H9 (cell line): Measurements from ENCODE around the gene MAST4. TPM values are rescaled to one million over a fixed set of nuclear protein-coding genes. Genes with fewer than 3 reads are reported as not detected.

Experiments used
- DNase-seq: peaks from one replicate; pipeline ENCODE4 v3.0.0-alpha.2; 2017
- H2AFZ ChIP-seq: one replicate; pipeline ENCODE4 v1.6.1; 2013; ENCODE audit warnings: mild to moderate bottlenecking, low read length, control low read depth, moderate library complexity
- H2AK5ac ChIP-seq: 2 replicates; pipeline ENCODE4 v1.6.1; 2013; ENCODE audit warnings: low read length, control low read depth, mixed read lengths; ENCODE audit not compliant: insufficient read length
- H2BK120ac ChIP-seq: one replicate; pipeline ENCODE4 v1.6.1; 2013; ENCODE audit warnings: low read depth, mild to moderate bottlenecking, low read length, control low read depth, inconsistent platforms; ENCODE audit not compliant: poor library complexity, severe bottlenecking
- H2BK12ac ChIP-seq: 2 replicates; pipeline ENCODE4 v1.6.1; 2013; ENCODE audit warnings: low read length, control low read depth, mixed read lengths, low read depth; ENCODE audit not compliant: insufficient read length
- H2BK15ac ChIP-seq: 2 replicates; pipeline ENCODE4 v1.6.1; 2013; ENCODE audit warnings: low read depth, low read length, control low read depth
- H2BK20ac ChIP-seq: one replicate; pipeline ENCODE4 v1.6.1; 2013; ENCODE audit warnings: low read depth, mild to moderate bottlenecking, low read length, control low read depth, inconsistent platforms; ENCODE audit not compliant: poor library complexity, severe bottlenecking
- H2BK5ac ChIP-seq: 2 replicates; pipeline ENCODE4 v1.6.1; 2013; ENCODE audit warnings: low read length, control low read depth, mixed read lengths; ENCODE audit not compliant: insufficient read length
- H3K14ac ChIP-seq: 2 replicates; pipeline ENCODE4 v1.6.1; 2013; ENCODE audit warnings: low read length, control low read depth; ENCODE audit not compliant: insufficient read depth
- H3K18ac ChIP-seq: 2 replicates; pipeline ENCODE4 v1.6.1; 2013; ENCODE audit warnings: low read depth, mild to moderate bottlenecking, mixed read lengths, low read length, control low read depth; ENCODE audit not compliant: insufficient read length
- H3K23ac ChIP-seq: 2 replicates; pipeline ENCODE4 v1.6.1; 2013; ENCODE audit warnings: low read length, control low read depth, mixed read lengths, low read depth; ENCODE audit not compliant: insufficient read length
- H3K23me2 ChIP-seq: 2 replicates; pipeline ENCODE4 v1.6.1; 2013; ENCODE audit warnings: low read depth, mild to moderate bottlenecking, mixed read lengths, low read length, control low read depth; ENCODE audit not compliant: insufficient read length, poor library complexity, severe bottlenecking
- H3K27ac ChIP-seq: 2 replicates; pipeline ENCODE4 v1.5.1; 2013; ENCODE audit warnings: low read length, control low read depth, mixed read lengths, low read depth; ENCODE audit not compliant: insufficient read length
- H3K27me3 ChIP-seq: 2 replicates; pipeline ENCODE4 v1.6.1; 2013; ENCODE audit warnings: low read length, control low read depth, inconsistent platforms; ENCODE audit not compliant: insufficient read depth
- H3K4ac ChIP-seq: 2 replicates; pipeline ENCODE4 v1.6.1; 2013; ENCODE audit warnings: low read depth, mild to moderate bottlenecking, control low read depth, inconsistent platforms, low read length, moderate library complexity
- H3K4me1 ChIP-seq: 2 replicates; pipeline ENCODE4 v1.6.1; 2013; ENCODE audit warnings: low read length, control low read depth, inconsistent platforms; ENCODE audit not compliant: insufficient read depth
- H3K4me2 ChIP-seq: 2 replicates; pipeline ENCODE4 v1.6.1; 2013; ENCODE audit warnings: low read length, control low read depth, mixed read lengths; ENCODE audit not compliant: insufficient read length, insufficient read depth
- H3K56ac ChIP-seq: 2 replicates; pipeline ENCODE4 v1.6.1; 2013; ENCODE audit warnings: low read depth, mild to moderate bottlenecking, mixed read lengths, low read length, control low read depth; ENCODE audit not compliant: insufficient read length
- H3K79me1 ChIP-seq: 2 replicates; pipeline ENCODE4 v1.6.1; 2013; ENCODE audit warnings: low read depth, mild to moderate bottlenecking, moderate library complexity, low read length, control low read depth, inconsistent platforms; ENCODE audit not compliant: insufficient read depth, poor library complexity, severe bottlenecking
- H3K79me2 ChIP-seq: 2 replicates; pipeline ENCODE4 v1.6.1; 2013; ENCODE audit warnings: low read length, control low read depth, inconsistent platforms; ENCODE audit not compliant: insufficient read depth
- H3K9ac ChIP-seq: 2 replicates; pipeline ENCODE4 v1.6.1; 2013; ENCODE audit warnings: low read length, control low read depth, mixed read lengths; ENCODE audit not compliant: insufficient read length; ENCODE audit errors: extremely low read depth
- H3K9me3 ChIP-seq: one replicate; pipeline ENCODE4 v1.6.1; 2013; ENCODE audit warnings: low read depth, low read length, inconsistent platforms; ENCODE audit not compliant: control insufficient read depth
- H3T11ph ChIP-seq: one replicate; pipeline ENCODE4 v1.6.1; 2013; ENCODE audit warnings: mild to moderate bottlenecking, low read length, control low read depth, inconsistent platforms
- H4K20me1 ChIP-seq: one replicate; pipeline ENCODE4 v1.6.1; 2013; ENCODE audit not compliant: control insufficient read depth, insufficient read length, insufficient read depth
- H4K5ac ChIP-seq: 2 replicates; pipeline ENCODE4 v1.6.1; 2013; ENCODE audit warnings: low read depth, mild to moderate bottlenecking, mixed read lengths, low read length, control low read depth; ENCODE audit not compliant: insufficient read length
- H4K8ac ChIP-seq: replicated peaks from 2 replicates; pipeline ENCODE4 v1.6.1; 2013; ENCODE audit warnings: low read length, control low read depth, mixed read lengths, low read depth; ENCODE audit not compliant: insufficient read length
- H4K91ac ChIP-seq: 2 replicates; pipeline ENCODE4 v1.6.1; 2013; ENCODE audit warnings: low read depth, mild to moderate bottlenecking, moderate library complexity, mixed read lengths, low read length, control low read depth; ENCODE audit not compliant: insufficient read length
- H3K27ac Mint-ChIP-seq, 3 experiments: 2 replicates in 2 of 3; 3 replicates in 1 of 3; pipeline ENCODE4 v1.8.0; 2020 to 2021; ENCODE audit warnings: mixed read lengths in 3 of 3, mild to moderate bottlenecking in 1 of 3, moderate library complexity in 1 of 3
- H3K27me3 Mint-ChIP-seq: 2 replicates; pipeline ENCODE4 v1.8.0; 2021; ENCODE audit warnings: low read depth, mild to moderate bottlenecking, moderate library complexity, mixed read lengths
- H3K36me3 Mint-ChIP-seq, 3 experiments: 2 replicates in 2 of 3; 3 replicates in 1 of 3; pipeline ENCODE4 v1.8.0; 2020 to 2021; ENCODE audit warnings: low read depth in 3 of 3, mixed read lengths in 3 of 3; ENCODE audit not compliant: insufficient read depth in 1 of 3
- H3K4me1 Mint-ChIP-seq, 2 experiments: 2 replicates each; pipeline ENCODE4 v1.8.0; 2020; ENCODE audit warnings: mixed read lengths in 2 of 2
- H3K4me3 Mint-ChIP-seq, 2 experiments: 2 replicates in 1 of 2; 3 replicates in 1 of 2; pipeline ENCODE4 v1.8.0; 2020 to 2021; ENCODE audit warnings: mild to moderate bottlenecking in 2 of 2, mixed read lengths in 2 of 2, moderate library complexity in 1 of 2
- H3K9me3 Mint-ChIP-seq, 2 experiments: 2 replicates in 1 of 2; 3 replicates in 1 of 2; pipeline ENCODE4 v1.8.0; 2020; ENCODE audit warnings: mild to moderate bottlenecking in 2 of 2, mixed read lengths in 2 of 2, moderate library complexity in 1 of 2
- whole genome bisulfite sequencing: extraction: QIAGEN DNeasy Blood & Tissue Kit; methylation state at CpG from one replicate; pipeline ENCODE4 v1.1.7; 2013; ENCODE audit warnings: missing lambda C conversion rate, low lambda C conversion rate, mixed read lengths; ENCODE audit not compliant: insufficient read length; ENCODE audit errors: extremely low coverage; 5-methylcytosine and 5-hydroxymethylcytosine counted together
- total RNA-seq: library from RNA; stranded (reverse); gene quantifications from 2 replicates; pipeline ENCODE4 v1.2.1, GENCODE V29; 2021
- TF ChIP-seq, protein P1 (sequence below): fragments of 200-600 bp; sonication (generic); conservative IDR thresholded peaks from 3 replicates; pipeline ENCODE4 v1.8.0; 2021; ENCODE audit warnings: antibody characterized with exemption, mild to moderate bottlenecking

Gene MAST4
- total RNA-seq, 1 experiment from 2014 or later = 3.7 TPM

DNA sequence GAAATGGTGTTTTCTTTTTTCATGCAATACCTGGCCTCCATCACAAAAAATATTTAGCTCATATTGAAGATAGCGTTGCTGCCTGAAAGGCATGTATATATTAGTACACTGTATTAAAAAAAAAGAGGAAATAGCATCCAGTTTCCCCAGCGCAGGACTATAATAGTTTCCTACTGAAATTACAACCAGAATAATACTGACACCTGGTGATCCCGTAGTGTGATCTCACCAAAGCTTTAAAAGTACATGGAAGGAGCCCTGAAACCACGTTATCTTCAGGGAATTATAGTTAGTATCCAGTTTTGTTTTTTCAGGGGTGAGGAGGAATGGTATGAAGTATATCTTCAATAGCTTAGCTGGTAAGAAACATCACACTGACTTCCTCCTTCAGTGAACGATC, 335.5 kb downstream of the MAST4 start:
- H3K4me1 Mint-ChIP-seq = peaks cover 4 to 6% of the 10 kb centered on the region in 2 experiments
- H4K20me1 ChIP-seq = no peaks in the 10 kb centered on the region
- H3K9me3 ChIP-seq = no peaks in the 10 kb centered on the region
- no peak overlapping the region for H3K9ac ChIP-seq
- no peak overlapping the region for H3K4me3 Mint-ChIP-seq
- TF ChIP-seq, protein P1, sequence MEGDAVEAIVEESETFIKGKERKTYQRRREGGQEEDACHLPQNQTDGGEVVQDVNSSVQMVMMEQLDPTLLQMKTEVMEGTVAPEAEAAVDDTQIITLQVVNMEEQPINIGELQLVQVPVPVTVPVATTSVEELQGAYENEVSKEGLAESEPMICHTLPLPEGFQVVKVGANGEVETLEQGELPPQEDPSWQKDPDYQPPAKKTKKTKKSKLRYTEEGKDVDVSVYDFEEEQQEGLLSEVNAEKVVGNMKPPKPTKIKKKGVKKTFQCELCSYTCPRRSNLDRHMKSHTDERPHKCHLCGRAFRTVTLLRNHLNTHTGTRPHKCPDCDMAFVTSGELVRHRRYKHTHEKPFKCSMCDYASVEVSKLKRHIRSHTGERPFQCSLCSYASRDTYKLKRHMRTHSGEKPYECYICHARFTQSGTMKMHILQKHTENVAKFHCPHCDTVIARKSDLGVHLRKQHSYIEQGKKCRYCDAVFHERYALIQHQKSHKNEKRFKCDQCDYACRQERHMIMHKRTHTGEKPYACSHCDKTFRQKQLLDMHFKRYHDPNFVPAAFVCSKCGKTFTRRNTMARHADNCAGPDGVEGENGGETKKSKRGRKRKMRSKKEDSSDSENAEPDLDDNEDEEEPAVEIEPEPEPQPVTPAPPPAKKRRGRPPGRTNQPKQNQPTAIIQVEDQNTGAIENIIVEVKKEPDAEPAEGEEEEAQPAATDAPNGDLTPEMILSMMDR = no peak
- H2AFZ ChIP-seq = no peak overlapping the region
- H3K27me3 Mint-ChIP-seq = no peaks in the 10 kb centered on the region
- H2BK5ac ChIP-seq = no peak overlapping the region
- no peaks in the 10 kb centered on the region for H3K36me3 Mint-ChIP-seq
- no peak overlapping the region for H3K14ac ChIP-seq
- no peak overlapping the region for H2BK20ac ChIP-seq
- no peaks in the 10 kb centered on the region for H3K23me2 ChIP-seq
- no peak overlapping the region for H2BK12ac ChIP-seq
- no peaks in the 10 kb centered on the region for H3K79me2 ChIP-seq
- H3K9me3 Mint-ChIP-seq = no peaks in the 10 kb centered on the region
- no peak overlapping the region for H2AK5ac ChIP-seq
- H3K56ac ChIP-seq = no peak overlapping the region
- DNase-seq = no peak
- H3K27ac Mint-ChIP-seq = no peak overlapping the region
- H2BK120ac ChIP-seq = no peak overlapping the region
- no peak overlapping the region for H3K18ac ChIP-seq
- peaks cover 2% of the 10 kb centered on the region; the same call in 1 of the 2 replicates for H3K4me1 ChIP-seq
- no CpG with 5 or more reads among the region's 5 CpGs for WGBS
- no peak overlapping the region for H4K8ac ChIP-seq
- H3K27me3 ChIP-seq = no peaks in the 10 kb centered on the region
- H3K4me2 ChIP-seq = no peak overlapping the region
- no peak overlapping the region for H3K23ac ChIP-seq
- H3T11ph ChIP-seq = no peak overlapping the region
- H2BK15ac ChIP-seq = no peak overlapping the region
- no peak overlapping the region for H3K4ac ChIP-seq
- no peak overlapping the region for H3K27ac ChIP-seq
- no peak overlapping the region for H4K91ac ChIP-seq
- H4K5ac ChIP-seq = no peak overlapping the region
- no peaks in the 10 kb centered on the region for H3K79me1 ChIP-seq
